Astrocyte of the spinal cord (primary cell): ENCODE data around the gene SESN2.
"Not testable (repeated sequence)": the region's sequence is repeated elsewhere in the genome, so short reads cannot be mapped to it uniquely, and the experiment has no call there.

ENCODE experiments used
- DNase-seq: peaks from one replicate; pipeline ENCODE4 v3.0.0; 2011; ENCODE audit warnings: low read depth, low spot score
- H3K4me3 ChIP-seq: 2 replicates; pipeline ENCODE4 v1.5.1; 2011; ENCODE audit warnings: low read depth, mild to moderate bottlenecking, low read length, moderate library complexity
- CTCF ChIP-seq: IDR thresholded peaks from 2 replicates; pipeline ENCODE4 v1.5.1; 2012; ENCODE audit warnings: low read depth, mild to moderate bottlenecking, low read length, inconsistent platforms
- in situ Hi-C: cut with HindIII; loops from 2 replicates; pipeline ENCODE4 v1.10.0; 2017; ENCODE audit warnings: low sequenced_read_pairs

Gene SESN2

DNA sequence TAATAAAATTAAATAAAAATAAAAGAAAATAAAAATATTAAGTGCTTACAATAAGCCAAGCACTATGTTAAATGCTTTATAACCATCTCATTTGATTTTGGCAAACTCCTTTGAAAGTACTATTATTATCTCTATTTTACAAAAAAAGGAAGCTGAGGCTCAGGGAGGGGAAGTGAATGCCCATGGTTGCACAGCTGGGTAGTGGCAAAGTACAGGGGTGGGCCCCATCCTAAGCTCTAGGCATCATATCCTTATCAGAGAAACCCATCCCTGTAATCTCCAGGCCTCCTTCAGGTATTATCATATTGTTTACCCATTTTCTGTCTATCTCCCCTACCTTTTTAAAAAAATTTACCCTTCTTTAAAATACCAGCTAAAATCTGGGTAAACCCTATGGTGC lies 67.2 kb downstream of the SESN2 start:
- in situ Hi-C loops = no loop called here
- DNase-seq = no peak
- TF ChIP-seq CTCF = no peak
- H3K4me3 ChIP-seq = no peak overlapping the region

- no peak for DNase-seq
- TF ChIP-seq CTCF = no peak
- in situ Hi-C loops = no loop called here
- H3K4me3 ChIP-seq = no peak overlapping the region
Measured at GRCh38 chr1:28326984-28327383, 67.7 kb downstream of the SESN2 start.

DNA sequence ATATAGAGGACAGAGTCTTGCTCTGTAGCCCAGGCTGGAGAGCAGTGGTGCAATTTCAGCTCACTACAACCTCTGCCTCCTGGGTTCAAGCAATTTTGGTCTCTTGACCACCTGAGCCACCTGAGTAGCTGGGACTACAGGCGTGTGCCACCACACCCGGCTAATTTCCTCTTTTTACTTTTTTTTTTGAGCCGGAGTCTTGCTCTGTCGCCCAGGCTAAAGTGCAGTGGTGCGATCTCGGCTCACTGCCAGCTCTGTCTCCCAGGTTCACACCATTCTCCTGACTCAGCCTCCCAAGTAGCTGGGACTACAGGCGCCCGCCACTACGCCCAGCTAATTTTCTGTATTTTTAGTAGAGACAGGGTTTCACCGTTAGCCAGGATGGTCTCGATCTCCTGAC lies 68.1 kb downstream of the SESN2 start:
- in situ Hi-C loops, DNase-seq, H3K4me3 ChIP-seq: not testable (repeated sequence)

GRCh38 chr1:28328228-28328648 lies 68.9 kb downstream of the SESN2 start:
- peak overlapping the region; percentile 78 for H3K4me3 ChIP-seq
- no peak for DNase-seq
- no peak for TF ChIP-seq CTCF
- in situ Hi-C loops = no loop called here

DNA sequence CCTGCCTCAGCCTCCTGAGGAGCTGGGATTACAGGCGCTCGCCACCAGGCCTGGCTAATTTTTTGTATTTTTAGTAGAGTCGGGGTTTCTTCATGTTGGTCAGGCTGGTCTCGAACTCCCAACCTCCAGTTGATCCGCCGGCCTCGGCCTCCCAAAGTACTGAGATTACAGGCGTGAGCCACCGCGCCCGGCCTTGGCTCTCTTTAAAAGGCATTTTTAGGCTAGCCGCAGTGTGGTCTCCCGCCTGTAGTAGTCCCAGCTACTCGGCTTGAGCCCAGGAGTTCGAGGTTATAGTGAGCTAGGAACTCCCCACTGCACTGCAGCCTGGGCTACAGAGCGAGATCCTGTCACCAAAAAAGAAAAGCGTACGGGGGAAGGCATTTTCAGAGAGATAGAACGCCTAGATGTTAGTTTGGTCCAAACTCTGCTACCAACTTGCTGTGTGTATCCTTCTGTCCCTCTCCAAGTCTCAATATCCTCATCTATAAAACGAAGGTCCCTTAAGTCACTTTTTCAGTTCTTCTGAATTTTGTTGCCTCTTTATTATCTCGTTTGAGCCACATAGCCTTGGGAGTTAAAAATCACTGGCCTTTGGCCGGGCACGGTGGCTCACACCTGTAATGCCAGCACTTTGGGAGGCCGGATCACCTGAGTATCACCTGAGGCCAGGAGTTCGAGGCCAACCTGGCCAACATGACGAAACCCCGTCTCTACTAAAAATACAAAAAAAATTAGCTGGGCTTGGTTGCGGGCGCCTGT lies 70.3 kb downstream of the SESN2 start:
- DNase-seq = peak; percentile 20

More for the DNA sequence above, 70.3 kb downstream of the SESN2 start:
- in situ Hi-C loops = no loop called here
- TF ChIP-seq CTCF = no peak
- H3K4me3 ChIP-seq = peak overlapping the region; percentile 78
